DOHH2 (cell line): ENCODE results near the gene TMEM174.

Experiments used
- CTCF ChIP-seq: fragments of 200-600 bp; sonication (generic); IDR thresholded peaks from one replicate; pipeline ENCODE4 v1.5.1; 2014; ENCODE audit warnings: antibody characterized with exemption, mild to moderate bottlenecking, low read depth, low read length; ENCODE audit not compliant: poor library complexity, severe bottlenecking
- EZH2phosphoT487 ChIP-seq: fragments of 200-600 bp; sonication (generic); IDR thresholded peaks from 2 replicates; pipeline ENCODE4 v1.6.1; 2017; ENCODE audit warnings: borderline replicate concordance, mild to moderate bottlenecking, antibody characterized with exemption, low read length, moderate library complexity, mixed read lengths

GRCh38 chr5:73176250-73176649 lies 3.3 kb downstream of the TMEM174 start:
- no peak for TF ChIP-seq CTCF
- no peak for TF ChIP-seq EZH2phosphoT487
